ENCODE data around the gene ROMO1. TPM values are rescaled to one million over a fixed set of nuclear protein-coding genes. Genes with fewer than 3 reads are reported as not detected.

The ROMO1 gene
- polyA plus RNA-seq, 1 donor from 2014 or later = 514 TPM

GRCh38 chr20:35651958-35652357 lies 47.2 kb upstream of the ROMO1 start:
- H3K36me3 ChIP-seq (ENCODE audit: insufficient read depth, low read length) = no peaks in the 10 kb centered on the region
- no peak overlapping the region for H3K9ac ChIP-seq (ENCODE audit: low read length)
- H3K9me2 ChIP-seq (ENCODE audit: insufficient read depth, low read length) = no peaks in the 10 kb centered on the region

GRCh38 chr20:35652641-35653429 lies 46.4 kb upstream of the ROMO1 start:
- Histone ChIP-seq H3K9me2 (ENCODE audit: insufficient read depth, low read length) (no peaks in the 10 kb centered on the region), H3K36me3 (ENCODE audit: insufficient read depth, low read length) (no peaks in the 10 kb centered on the region), H3K4me2 (ENCODE audit: low read length) (no peak overlapping the region)

More at GRCh38 chr20:35651958-35652357, 47.2 kb upstream of the ROMO1 start:
- Histone ChIP-seq H3K4me3 (ENCODE audit: low read length) (no peak overlapping the region), H3K27me3 (ENCODE audit: insufficient read depth, low read depth, low read length) (no peaks in the 10 kb centered on the region), H3K27ac (ENCODE audit: low read length) (no peak overlapping the region), H3K79me2 (replicated peaks; ENCODE audit: insufficient read depth, low read length) (peaks cover 88% of the 10 kb centered on the region), H2AFZ (ENCODE audit: low read depth, low read length) (no peak overlapping the region), H4K20me1 (ENCODE audit: insufficient read depth) (no peaks in the 10 kb centered on the region), H3K4me2 (ENCODE audit: low read length) (no peak overlapping the region), H3F3A (ENCODE audit: insufficient read depth, low read length, poor library complexity, severe bottlenecking) (no peaks in the 10 kb centered on the region), H3K9me3 (ENCODE audit: low read length) (no peaks in the 10 kb centered on the region)
- TF ChIP-seq RAD21 (conservative IDR thresholded peaks at IDR 0.05) (no peak), SMC3 (conservative IDR thresholded peaks at IDR 0.05; ENCODE audit: poor library complexity) (no peak), POLR2AphosphoS5 (IDR thresholded peaks at IDR 0.05) (no peak), EP300 (conservative IDR thresholded peaks at IDR 0.05; ENCODE audit: poor library complexity, severe bottlenecking) (no peak), CTCF (IDR thresholded peaks at IDR 0.05; ENCODE audit: poor library complexity, severe bottlenecking) (no peak), TAF1 (IDR thresholded peaks at IDR 0.05; ENCODE audit: low read depth) (no peak), MXI1 (conservative IDR thresholded peaks at IDR 0.05; ENCODE audit: poor library complexity, severe bottlenecking) (no peak), REST (IDR thresholded peaks at IDR 0.05; ENCODE audit: borderline replicate concordance) (no peak), EZH2 (IDR thresholded peaks at IDR 0.05; ENCODE audit: borderline replicate concordance, insufficient read depth, low read length, poor library complexity, severe bottlenecking) (no peak)

More at GRCh38 chr20:35652641-35653429, 46.4 kb upstream of the ROMO1 start:
- no peak overlapping the region for H2AFZ ChIP-seq (ENCODE audit: low read depth, low read length)
- no peaks in the 10 kb centered on the region for H4K20me1 ChIP-seq (ENCODE audit: insufficient read depth)
- no peaks in the 10 kb centered on the region for H3F3A ChIP-seq (ENCODE audit: insufficient read depth, low read length, poor library complexity, severe bottlenecking)
- H3K27ac ChIP-seq (ENCODE audit: low read length) = no peak overlapping the region
- TF ChIP-seq SMC3 (conservative IDR thresholded peaks at IDR 0.05; ENCODE audit: poor library complexity) = no peak
- no peak for TF ChIP-seq CTCF (IDR thresholded peaks at IDR 0.05; ENCODE audit: poor library complexity, severe bottlenecking)
- no peak for TF ChIP-seq MXI1 (conservative IDR thresholded peaks at IDR 0.05; ENCODE audit: poor library complexity, severe bottlenecking)
- no peak for TF ChIP-seq POLR2AphosphoS5 (IDR thresholded peaks at IDR 0.05)
- no peak for TF ChIP-seq EZH2 (IDR thresholded peaks at IDR 0.05; ENCODE audit: borderline replicate concordance, insufficient read depth, low read length, poor library complexity, severe bottlenecking)
- no peak overlapping the region for H3K4me3 ChIP-seq (ENCODE audit: low read length)
- peaks cover 95% of the 10 kb centered on the region for H3K79me2 ChIP-seq (replicated peaks; ENCODE audit: insufficient read depth, low read length)
- no peak overlapping the region for H3K9ac ChIP-seq (ENCODE audit: low read length)
- H3K27me3 ChIP-seq (ENCODE audit: insufficient read depth, low read depth, low read length) = no peaks in the 10 kb centered on the region
- no peaks in the 10 kb centered on the region for H3K9me3 ChIP-seq (ENCODE audit: low read length)

All from neural cell (in vitro differentiated cells).